C4-2B (cell line): ENCODE data around the gene ACSM2B.
"Not testable (repeated sequence)": the region's sequence is repeated elsewhere in the genome, so short reads cannot be mapped to it uniquely, and the experiment has no call there.

Source experiments
- CTCF ChIP-seq: fragments of 450-650 bp; conservative IDR thresholded peaks from 2 replicates; pipeline ENCODE4 v1.5.1; 2017; ENCODE audit warnings: mild to moderate bottlenecking
- ZFX ChIP-seq: fragments of 450-650 bp; IDR thresholded peaks from 2 replicates; pipeline ENCODE4 v1.6.1; 2017

- not testable (repeated sequence) for TF ChIP-seq CTCF, ZFX
Measured at GRCh38 chr16:20564218-20564617, 11.9 kb downstream of the ACSM2B start.
